GM12865 (cell line): ENCODE results near the gene STRBP.

ENCODE experiments used
- DNase-seq: peaks from one replicate; pipeline ENCODE4 v3.0.0; 2010; ENCODE audit warnings: low read depth
- H3K4me3 ChIP-seq: 2 replicates; pipeline ENCODE4 v1.5.1; 2011; ENCODE audit warnings: mild to moderate bottlenecking, low read depth, low read length, control low read depth
- TF ChIP-seq, protein P1 (sequence below): IDR thresholded peaks from 2 replicates; pipeline ENCODE4 v1.5.1; 2011; ENCODE audit warnings: low read length, control low read depth, low read depth, inconsistent platforms; ENCODE audit not compliant: insufficient read depth; ENCODE audit errors: missing control alignments

The STRBP gene

DNA sequence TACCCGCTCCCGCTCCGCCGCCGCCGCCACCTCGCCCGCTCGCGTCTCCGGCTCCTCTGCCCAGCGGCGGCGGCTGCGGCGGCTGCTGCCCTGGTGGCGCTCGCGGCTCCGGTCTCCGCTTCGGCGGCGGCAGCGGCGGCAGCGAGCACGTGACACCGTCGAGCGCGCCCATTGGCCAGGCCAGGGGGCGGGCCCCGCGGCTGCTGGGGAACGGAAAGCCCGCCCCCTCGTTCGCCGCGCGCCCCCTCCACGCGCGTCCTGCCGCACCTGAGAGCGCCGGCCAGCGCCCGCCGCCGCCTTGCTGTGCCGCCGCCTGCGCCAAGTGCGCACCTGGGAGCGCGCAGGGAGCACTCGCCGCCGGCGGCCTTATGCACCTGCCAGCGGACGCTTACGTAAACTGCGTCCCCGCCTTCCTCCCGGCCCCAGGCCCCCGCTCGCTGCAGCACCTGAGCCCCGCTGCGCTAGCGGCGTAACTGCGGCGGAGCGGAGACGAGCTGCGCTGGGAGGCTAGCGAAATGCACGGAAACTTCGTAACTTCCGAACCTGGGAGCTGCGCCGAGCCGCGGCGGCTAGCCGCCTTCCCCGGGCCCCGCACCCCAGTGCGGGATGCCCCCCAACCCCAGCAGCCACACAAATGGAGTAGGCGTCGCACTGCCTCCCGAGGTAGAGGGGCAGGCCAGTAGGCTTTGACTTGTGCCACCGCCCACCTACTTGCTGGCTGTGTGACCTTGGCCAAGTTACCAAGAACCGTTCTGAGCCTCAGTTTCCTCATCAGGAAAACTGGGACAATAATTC, at the start of gene STRBP:
Gene STRBP, minus strand, starts transcription at position 122 of the 795 bp plus-strand sequence. CDS start 84,452 bp downstream, outside the sequence.
- TF ChIP-seq, protein P1, sequence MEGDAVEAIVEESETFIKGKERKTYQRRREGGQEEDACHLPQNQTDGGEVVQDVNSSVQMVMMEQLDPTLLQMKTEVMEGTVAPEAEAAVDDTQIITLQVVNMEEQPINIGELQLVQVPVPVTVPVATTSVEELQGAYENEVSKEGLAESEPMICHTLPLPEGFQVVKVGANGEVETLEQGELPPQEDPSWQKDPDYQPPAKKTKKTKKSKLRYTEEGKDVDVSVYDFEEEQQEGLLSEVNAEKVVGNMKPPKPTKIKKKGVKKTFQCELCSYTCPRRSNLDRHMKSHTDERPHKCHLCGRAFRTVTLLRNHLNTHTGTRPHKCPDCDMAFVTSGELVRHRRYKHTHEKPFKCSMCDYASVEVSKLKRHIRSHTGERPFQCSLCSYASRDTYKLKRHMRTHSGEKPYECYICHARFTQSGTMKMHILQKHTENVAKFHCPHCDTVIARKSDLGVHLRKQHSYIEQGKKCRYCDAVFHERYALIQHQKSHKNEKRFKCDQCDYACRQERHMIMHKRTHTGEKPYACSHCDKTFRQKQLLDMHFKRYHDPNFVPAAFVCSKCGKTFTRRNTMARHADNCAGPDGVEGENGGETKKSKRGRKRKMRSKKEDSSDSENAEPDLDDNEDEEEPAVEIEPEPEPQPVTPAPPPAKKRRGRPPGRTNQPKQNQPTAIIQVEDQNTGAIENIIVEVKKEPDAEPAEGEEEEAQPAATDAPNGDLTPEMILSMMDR = no peak
- DNase-seq = peak; percentile 97
- H3K4me3 ChIP-seq = peak within 1 kb of the TSS; percentile 89

DNA sequence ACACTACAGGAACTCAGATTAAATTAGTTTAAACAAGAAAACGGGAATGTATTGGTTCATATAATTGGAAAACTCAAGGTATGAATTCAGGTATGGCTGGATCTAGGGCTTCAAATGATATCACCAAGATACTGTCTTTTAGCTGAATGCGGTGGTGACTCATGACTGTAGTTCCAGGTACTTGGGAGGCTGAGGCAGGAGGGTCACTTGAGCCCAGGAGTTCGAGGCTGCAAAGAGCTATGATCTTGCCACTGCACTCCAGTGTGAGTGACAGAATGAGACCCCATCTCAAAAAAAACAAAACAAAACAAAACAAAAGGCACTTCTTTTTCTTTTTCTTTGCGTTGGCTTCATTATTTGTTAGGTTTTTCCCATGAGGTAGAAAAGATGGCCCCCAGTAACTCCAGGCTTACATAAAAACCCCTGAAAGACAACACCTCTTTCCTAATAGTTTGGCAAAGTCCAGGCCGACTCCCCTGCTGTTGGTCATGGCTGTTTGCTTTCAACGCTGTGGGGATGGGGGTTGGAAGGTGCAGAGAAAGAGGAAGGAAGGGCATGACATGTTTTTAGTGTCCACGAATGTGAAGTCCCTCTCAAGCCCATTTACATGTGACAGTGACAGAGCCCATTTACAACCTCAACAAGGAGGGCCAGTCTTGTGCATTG, 47.8 kb upstream of the STRBP start:
- TF ChIP-seq, protein P1 = no peak
- peak; percentile 44 for DNase-seq
- H3K4me3 ChIP-seq = no peak overlapping the region

DNA sequence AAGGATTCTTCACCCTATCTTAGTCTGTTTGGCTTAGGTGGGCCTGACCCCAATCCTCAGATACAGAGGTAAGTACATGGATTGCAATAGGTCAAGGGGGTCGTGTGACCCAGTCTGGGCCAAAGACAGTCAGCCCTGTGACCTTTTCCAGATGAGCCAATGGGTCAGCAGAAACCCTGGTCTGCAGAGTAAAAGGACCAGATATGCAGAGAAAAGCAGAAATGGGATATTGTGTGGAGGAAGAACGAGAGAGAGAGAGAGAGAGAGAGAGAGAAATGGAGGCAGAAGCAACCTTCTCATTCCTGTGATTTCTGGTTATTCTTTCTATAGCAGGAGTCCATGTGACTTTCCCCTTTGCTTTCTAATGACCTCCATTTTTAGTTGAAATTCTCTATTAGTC, 47.2 kb upstream of the STRBP start:
- TF ChIP-seq, protein P1 = no peak
- no peak for DNase-seq
- H3K4me3 ChIP-seq = no peak overlapping the region

DNA sequence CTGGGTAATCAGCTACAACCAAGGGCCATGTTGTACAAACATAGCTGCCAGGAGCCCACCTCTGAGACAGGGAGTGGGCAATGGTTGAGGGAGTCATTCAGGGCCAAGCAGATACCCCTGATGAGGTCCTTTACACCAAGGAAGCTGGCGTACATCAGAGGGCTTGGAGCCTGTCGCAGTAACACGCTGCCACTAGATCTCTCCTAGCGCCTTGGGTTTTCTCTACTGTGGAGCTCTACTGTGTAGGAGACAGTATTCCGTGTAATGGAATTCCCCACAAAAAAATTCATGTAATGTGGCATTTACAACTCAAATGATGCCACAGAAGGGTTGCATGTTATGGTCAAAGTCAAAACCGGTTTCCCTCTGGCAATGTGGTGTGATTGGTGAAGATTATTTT, 46.2 kb upstream of the STRBP start:
- TF ChIP-seq, protein P1 = no peak
- DNase-seq = no peak
- H3K4me3 ChIP-seq = no peak overlapping the region

DNA sequence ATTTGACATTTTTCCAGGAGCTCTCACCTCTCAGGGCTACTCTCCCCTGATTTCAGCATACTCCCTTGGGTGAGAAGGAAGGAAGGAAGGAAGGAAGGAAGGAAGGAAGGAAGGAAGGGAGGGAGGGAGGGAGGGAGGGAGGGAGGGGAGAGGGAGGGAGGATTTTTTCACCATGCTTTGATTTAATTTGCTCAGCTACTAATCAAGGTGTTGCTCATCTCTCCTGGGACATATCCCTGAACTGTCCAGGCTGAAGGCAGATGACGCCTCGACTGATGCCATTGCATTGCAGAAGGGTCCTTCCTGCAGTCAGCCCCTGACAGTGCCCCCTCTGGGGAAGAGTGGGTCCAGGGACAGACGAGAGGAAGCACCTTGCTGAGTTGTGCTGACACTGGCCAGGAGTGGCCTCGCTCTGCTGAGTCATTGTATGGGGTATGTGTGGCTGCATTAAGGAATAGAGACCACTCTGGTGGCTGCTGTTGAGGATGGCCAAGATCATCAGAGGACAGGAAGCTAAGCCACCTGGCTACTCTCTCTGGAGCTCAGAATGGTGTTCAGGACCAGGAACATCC, 44.0 kb upstream of the STRBP start:
- no peak overlapping the region for H3K4me3 ChIP-seq
- DNase-seq = no peak
- TF ChIP-seq, protein P1 = no peak

DNA sequence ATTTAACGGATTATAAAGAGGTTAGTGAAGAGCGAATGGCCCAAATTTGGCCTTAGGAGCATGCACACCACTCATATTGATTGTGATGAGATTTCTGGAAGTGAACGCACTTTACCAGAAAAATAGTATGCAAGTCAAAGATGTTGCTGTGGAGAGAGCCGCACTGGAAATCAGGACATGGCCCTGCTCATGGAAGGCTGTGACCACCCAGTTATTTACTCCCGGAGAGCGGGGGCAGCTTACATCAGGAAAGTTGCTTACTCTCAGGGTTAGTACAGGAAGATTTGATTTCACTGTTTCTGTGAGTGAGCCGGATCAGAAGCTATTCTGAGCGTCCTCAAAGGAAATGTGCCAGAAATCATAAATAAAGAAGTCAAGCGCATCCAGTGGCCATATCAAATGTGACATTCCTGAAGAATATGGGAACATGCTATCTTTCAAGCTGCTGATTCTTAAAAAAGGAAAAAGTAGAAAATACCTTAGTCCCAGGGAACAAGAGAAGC, 42.9 kb upstream of the STRBP start:
- no peak overlapping the region for H3K4me3 ChIP-seq
- DNase-seq = no peak
- TF ChIP-seq, protein P1 = no peak
